Hematopoietic multipotent progenitor cell treated with erythropoietin and hydrocortisone succinate and interleukin-3 and kit ligand, for 8 days (in vitro differentiated cells): ENCODE data around the gene HSD17B11.
"Not testable (repeated sequence)": the region's sequence is repeated elsewhere in the genome, so short reads cannot be mapped to it uniquely, and the experiment has no call there.

ENCODE experiments used
- DNase-seq: peaks from one replicate; pipeline ENCODE4 v3.0.0-alpha.2; 2015

The HSD17B11 gene, protein sequence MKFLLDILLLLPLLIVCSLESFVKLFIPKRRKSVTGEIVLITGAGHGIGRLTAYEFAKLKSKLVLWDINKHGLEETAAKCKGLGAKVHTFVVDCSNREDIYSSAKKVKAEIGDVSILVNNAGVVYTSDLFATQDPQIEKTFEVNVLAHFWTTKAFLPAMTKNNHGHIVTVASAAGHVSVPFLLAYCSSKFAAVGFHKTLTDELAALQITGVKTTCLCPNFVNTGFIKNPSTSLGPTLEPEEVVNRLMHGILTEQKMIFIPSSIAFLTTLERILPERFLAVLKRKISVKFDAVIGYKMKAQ

DNA sequence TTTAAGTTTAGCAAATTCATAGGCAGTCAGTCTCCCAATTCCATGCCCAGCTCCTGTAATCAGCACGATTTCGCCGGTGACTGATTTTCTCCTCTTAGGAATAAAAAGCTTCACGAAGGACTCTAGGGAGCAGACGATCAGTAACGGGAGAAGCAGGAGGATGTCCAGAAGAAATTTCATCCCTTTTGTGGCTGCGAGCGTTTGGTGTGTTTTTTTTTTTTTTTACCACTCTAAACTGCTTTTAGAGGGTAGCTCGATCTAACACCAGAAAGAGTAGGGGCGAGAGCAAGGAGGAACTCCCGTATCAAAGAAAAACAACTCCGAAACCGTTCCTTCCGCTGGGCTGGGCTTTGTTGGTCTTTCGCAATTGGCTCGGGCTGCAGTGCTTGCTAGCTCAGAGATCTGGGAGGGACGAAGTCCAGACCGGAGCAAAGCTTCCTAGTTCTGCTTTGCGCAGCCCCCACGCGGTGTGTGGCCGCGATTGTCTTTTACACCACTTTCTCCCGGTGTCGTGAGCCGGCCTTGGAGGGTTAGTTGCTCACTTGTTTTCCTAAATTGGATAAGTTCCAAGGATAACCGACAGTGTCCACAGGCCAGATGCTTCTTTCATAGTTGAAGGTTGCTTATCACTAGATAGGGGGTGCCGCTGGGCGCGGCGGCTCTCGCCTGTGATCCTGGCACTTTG, at the start of gene HSD17B11:
Gene HSD17B11, minus strand, starts transcription at position 298 of the 685 bp plus-strand sequence. Its CDS starts 118 bp downstream, at position 180.
- DNase-seq: peak; percentile 97

DNA sequence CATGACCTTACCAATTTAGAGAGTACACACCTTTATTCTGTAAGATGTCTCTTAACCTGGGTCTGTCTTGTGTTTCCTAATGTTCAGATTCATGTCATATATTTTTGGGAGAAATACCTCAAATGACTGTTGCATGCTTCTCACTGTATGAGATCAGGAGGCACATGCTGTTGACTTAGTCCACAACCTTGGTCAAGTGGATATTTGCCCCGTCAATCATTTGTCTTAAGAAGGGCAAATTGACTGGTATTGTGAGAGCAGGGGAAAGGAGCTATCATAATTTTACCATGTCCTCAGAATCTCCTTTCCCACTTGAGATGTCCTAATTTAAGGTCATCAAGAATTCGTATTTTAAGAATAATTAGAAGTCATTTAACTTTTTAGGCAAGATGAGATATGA, 42.4 kb upstream of the HSD17B11 start:
- no peak for DNase-seq

DNA sequence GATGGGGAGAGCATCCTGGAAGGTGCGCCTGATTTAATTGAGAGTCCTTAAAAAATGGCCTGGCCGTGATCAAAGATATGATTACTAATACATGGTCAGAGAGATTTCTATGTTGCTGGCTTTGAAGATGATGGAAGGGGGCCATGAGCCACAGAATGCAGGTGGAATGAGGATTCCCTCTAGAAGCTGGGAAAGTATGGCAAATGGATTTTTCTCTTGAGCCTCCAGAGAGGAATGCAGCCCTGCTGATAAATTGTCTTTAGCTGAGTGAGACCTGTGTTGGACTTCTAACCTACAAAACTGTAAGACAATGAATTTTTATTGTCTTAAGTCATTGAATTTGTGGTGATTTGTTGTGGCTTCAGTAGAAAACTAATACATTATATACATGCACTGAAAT, 39.0 kb upstream of the HSD17B11 start:
- DNase-seq: no peak

DNA sequence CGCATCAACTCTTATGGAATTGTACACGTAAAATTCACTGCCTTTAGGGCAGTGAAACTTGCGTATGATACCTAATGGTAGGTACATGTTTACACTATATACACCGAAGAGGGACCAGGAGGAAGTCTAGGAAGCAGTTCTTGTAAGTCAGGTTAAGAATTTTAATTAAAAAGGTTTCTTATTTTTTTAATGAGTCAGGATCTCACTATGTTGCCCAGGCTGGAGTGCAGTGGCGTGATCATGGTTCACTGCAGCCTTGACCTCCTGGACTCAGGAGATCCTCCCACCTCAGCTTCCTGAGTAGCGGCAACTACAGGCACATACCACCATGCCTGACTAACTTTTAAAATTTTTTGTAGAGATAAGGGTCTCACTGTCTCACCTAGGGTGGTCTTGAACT, 38.0 kb upstream of the HSD17B11 start:
- no peak for DNase-seq

DNA sequence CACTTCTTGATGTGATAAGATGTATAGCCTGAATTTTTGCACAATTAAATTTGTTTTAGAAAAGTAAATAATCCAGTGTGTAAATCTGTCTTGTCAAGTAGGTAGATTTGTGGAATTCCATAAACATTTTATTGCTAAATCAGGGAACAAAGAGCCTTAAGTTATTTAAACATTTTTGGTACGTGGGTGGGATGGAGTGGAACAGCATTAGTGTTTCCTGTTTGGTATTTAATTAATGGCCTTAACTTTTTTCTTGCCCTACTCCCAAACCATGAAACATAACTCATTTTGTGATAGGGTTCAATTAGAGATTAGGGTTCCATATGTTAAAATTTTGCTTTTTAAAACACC, 36.5 kb upstream of the HSD17B11 start:
- no peak for DNase-seq

DNA sequence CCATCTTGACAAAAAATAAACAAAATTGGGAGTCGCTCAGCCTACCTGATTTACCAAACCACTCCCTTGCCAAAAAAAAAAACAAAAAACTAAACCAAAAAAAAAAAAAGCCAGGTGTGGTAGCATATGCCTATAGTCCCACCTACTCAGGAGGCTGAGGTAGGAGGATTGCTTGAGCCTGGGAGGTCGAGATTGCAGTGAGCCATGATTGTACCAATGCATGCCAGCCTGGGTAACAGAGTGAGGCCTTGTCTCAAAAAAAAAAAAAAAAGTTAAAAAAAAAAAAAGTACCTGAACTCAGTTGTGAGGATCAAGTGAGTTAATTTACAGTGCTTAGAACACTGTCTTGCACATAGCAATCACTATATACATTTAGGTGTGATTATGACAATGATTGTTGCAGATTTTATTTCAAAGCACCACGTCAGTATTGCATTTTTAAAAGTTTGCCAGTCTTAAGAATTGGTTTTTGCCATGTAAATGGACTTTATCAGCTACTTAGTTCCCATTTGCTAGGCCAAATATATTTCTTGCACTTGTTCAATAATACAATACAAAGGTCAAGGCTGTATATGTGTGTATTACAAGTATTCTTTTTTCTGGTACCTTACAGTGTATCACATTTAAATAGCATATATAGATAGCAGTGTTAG, 36.0 kb upstream of the HSD17B11 start:
- no peak for DNase-seq

- no peak for DNase-seq
These were observed 34.7 kb upstream of the HSD17B11 start for GRCh38 chr4:87425711-87426110.

GRCh38 chr4:87424099-87424543, 33.1 kb upstream of the HSD17B11 start:
- DNase-seq: peak; percentile 29

DNA sequence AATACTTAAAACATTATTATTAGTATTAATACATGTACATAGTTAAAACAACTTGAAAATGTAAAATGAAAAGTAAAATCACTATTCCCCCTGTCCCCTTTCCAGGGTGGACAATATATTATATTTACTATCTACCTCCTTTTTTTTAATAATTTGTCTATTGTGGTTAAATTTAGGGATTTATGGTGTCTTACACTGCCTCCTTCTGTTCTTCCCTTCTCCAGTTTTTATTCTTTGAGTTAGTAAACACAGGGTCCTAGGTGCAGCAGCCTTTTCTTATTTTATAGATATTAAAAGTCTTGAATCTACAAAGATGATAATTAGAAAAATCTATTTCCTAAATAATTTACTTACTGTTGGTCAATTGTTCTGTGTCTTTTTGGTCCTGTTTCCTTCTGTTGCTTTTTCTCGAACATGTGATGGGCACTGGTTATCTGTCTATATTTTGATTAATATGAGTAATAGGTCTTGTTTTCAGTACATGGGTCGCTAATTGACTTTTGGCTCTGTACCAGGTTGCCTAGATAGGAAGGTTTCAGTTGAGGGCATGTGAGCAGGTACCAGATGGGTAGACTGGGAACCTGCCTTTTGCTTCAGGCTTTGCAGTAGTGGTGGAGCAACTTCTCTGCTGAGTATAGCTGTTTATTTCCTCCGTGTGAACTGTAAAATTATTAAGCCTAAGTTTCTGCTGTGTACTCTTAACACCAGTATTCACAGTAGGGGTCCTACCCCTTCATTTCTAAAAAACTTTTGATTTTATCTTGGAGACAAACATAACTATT, 32.5 kb upstream of the HSD17B11 start:
- DNase-seq: peak; percentile 78

- DNase-seq: peak; percentile 97
These were observed 31.4 kb upstream of the HSD17B11 start, which contains the start of gene NUDT9 for GRCh38 chr4:87422104-87423052. Gene NUDT9, plus strand, starts transcription at chr4:87422573. Its CDS starts 333 bp downstream, at chr4:87422906.

GRCh38 chr4:87420276-87420830, 29.4 kb upstream of the HSD17B11 start:
- DNase-seq: no peak

- DNase-seq: no peak
These were observed 28.7 kb upstream of the HSD17B11 start for GRCh38 chr4:87419578-87420249.

DNA sequence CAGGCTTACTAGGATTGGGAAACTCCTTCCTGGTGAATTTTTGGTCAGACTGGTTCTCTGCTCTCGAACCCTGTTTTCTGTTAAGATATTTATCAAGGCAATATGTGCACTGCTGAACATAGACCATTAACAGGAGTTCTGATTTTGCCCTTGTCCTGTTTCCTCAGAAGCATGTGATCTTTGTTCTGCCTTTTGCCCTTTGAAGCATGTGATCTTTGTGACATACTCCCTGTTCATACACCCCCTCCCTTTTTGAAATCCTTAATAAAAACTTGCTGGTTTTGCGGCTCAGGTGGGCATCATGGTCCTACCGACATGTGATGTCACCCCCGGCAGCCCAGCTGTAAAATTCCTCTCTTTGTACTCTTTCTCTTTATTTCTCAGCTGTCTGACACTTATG, 27.4 kb upstream of the HSD17B11 start:
- not testable (repeated sequence) for DNase-seq

DNA sequence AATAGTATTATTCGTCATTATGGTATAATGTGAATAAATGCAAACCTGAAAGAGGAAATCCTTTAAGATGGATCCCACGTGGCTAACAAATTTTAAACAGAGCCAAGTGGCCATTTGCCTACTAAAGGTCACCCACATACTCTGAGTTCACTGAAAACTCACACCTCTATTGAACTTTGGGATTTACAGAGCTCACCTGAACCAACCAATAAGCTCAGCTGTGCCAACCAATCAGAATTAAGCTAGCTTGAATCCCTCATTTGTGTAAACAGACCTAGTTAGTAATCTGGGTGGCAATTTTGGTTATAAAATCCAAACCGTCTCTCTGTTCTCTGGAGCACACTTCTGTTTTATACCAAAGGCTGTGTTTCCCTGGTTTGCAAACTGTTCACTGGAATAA, 26.0 kb upstream of the HSD17B11 start:
- DNase-seq: no peak

DNA sequence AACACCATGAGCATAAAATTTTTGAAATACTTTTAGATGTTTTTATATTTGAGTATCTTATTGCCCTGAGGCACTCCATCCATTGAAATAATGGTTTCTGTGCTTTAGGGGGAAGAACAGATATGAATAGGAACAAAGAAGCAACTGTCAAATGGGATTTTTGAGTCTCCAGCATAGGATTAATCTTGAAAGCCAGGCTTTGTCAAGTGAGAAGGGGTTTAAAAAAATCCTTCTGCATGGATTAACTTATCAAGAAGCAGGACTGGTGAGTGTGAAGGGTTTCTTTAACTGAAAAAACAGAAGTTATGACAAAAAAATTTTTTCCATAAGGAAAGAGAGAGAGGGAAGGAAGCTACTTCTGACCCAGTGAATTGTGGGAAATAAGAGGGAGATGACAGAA, 23.8 kb upstream of the HSD17B11 start:
- DNase-seq: no peak

DNA sequence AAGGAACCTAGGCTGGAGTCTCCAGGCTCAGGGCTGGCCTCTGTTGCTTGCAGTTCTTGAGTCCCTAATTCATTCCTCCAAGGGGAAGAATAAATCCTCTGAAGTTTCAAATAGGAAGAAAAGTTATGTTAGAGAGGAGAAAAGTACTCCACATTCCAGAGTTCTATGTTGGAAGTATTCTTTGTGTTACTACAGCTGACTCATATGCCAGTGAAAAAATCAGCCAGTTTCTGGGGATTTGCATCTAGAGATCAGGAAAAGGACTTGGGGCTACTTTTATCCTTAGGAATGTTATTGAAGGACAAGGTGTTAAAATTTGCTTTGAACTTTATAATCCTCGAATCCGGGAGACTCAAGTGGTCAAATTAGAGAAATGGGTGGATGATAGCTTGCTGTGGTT, 19.7 kb upstream of the HSD17B11 start:
- no peak for DNase-seq

DNA sequence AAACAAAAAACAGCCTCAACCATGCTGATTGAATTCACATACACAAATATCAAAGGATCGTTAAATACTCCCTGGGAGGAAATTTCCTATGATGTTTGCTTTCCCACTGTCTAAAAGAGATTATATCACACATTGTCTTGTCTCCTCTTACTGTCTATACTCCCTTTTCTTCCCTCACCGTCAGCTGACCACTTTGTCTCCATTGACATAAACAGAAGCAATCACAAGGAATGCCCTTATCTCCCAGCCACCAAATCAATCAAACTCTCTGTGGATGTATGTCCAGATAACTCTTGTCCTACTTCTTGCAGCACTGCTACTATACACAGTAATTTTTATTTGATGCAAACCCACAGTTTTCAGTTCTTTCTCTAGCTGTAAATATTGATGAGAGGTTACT, 19.2 kb upstream of the HSD17B11 start:
- DNase-seq: no peak

GRCh38 chr4:87409420-87409939, 18.5 kb upstream of the HSD17B11 start:
- DNase-seq: no peak

GRCh38 chr4:87406902-87407301, 15.9 kb upstream of the HSD17B11 start:
- DNase-seq: not testable (repeated sequence)

- no peak for DNase-seq
These were observed 15.5 kb upstream of the HSD17B11 start for GRCh38 chr4:87406462-87406861.
